Measurements from ENCODE around the gene STEEP1.

The STEEP1 gene

GRCh38 chrX:119549327-119550016 lies 15.7 kb downstream of the STEEP1 start:
- Histone ChIP-seq H3K27ac (ENCODE audit: low read depth, low read length) (no peak overlapping the region), H3K4me2 (ENCODE audit: low read length) (peak overlapping the region; percentile 58), H3K4me3 (ENCODE audit: low read length) (peak overlapping the region; percentile 30), H4K20me1 (ENCODE audit: control insufficient read depth, insufficient read depth, low read depth, low read length) (no peaks in the 10 kb centered on the region), H3K36me3 (ENCODE audit: control insufficient read depth, low read length) (0 out of 2 replicates have a peak, but pooled peaks cover 4% of the 10 kb centered on the region), H3K9me3 (ENCODE audit: control insufficient read depth, insufficient read depth, low read length) (no peaks in the 10 kb centered on the region), H3K9me2 (replicated peaks; ENCODE audit: control insufficient read depth, low read length) (no peaks in the 10 kb centered on the region), H3K4me1 (ENCODE audit: control insufficient read depth, low read length) (peaks cover 19% of the 10 kb centered on the region), H3K79me2 (ENCODE audit: control insufficient read depth, low read length) (peaks cover 32% of the 10 kb centered on the region), H3K27me3 (ENCODE audit: control insufficient read depth, low read length) (no peaks in the 10 kb centered on the region), H3F3A (ENCODE audit: control insufficient read depth, insufficient read depth) (no peaks in the 10 kb centered on the region)
- TF ChIP-seq EZH2phosphoT487 (IDR thresholded peaks at IDR 0.05; ENCODE audit: borderline replicate concordance, low read length), result no peak
- TF ChIP-seq, protein P1, sequence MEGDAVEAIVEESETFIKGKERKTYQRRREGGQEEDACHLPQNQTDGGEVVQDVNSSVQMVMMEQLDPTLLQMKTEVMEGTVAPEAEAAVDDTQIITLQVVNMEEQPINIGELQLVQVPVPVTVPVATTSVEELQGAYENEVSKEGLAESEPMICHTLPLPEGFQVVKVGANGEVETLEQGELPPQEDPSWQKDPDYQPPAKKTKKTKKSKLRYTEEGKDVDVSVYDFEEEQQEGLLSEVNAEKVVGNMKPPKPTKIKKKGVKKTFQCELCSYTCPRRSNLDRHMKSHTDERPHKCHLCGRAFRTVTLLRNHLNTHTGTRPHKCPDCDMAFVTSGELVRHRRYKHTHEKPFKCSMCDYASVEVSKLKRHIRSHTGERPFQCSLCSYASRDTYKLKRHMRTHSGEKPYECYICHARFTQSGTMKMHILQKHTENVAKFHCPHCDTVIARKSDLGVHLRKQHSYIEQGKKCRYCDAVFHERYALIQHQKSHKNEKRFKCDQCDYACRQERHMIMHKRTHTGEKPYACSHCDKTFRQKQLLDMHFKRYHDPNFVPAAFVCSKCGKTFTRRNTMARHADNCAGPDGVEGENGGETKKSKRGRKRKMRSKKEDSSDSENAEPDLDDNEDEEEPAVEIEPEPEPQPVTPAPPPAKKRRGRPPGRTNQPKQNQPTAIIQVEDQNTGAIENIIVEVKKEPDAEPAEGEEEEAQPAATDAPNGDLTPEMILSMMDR (IDR thresholded peaks at IDR 0.05; ENCODE audit: low read depth, low read length, poor library complexity, severe bottlenecking), result no peak

GRCh38 chrX:119541188-119541587 lies 24.0 kb downstream of the STEEP1 start:
- H3K27ac ChIP-seq (ENCODE audit: low read depth, low read length), result no peak overlapping the region
- H3K9me3 ChIP-seq (ENCODE audit: control insufficient read depth, insufficient read depth, low read length), result no peaks in the 10 kb centered on the region
- H3K9me2 ChIP-seq (replicated peaks; ENCODE audit: control insufficient read depth, low read length), result no peaks in the 10 kb centered on the region
- H3K4me3 ChIP-seq (ENCODE audit: low read length), result no peak overlapping the region
- TF ChIP-seq, protein P1 (IDR thresholded peaks at IDR 0.05; ENCODE audit: low read depth, low read length, poor library complexity, severe bottlenecking), result no peak
- no peak for TF ChIP-seq EZH2phosphoT487 (IDR thresholded peaks at IDR 0.05; ENCODE audit: borderline replicate concordance, low read length)
- H3K4me2 ChIP-seq (ENCODE audit: low read length), result no peak overlapping the region
- no peaks in the 10 kb centered on the region for H3K79me2 ChIP-seq (ENCODE audit: control insufficient read depth, low read length)
- peaks cover 11% of the 10 kb centered on the region for H3K36me3 ChIP-seq (ENCODE audit: control insufficient read depth, low read length)
- no peaks in the 10 kb centered on the region for H4K20me1 ChIP-seq (ENCODE audit: control insufficient read depth, insufficient read depth, low read depth, low read length)
- H3F3A ChIP-seq (ENCODE audit: control insufficient read depth, insufficient read depth), result no peaks in the 10 kb centered on the region
- H3K4me1 ChIP-seq (ENCODE audit: control insufficient read depth, low read length), result no peaks in the 10 kb centered on the region
- H3K27me3 ChIP-seq (ENCODE audit: control insufficient read depth, low read length), result no peaks in the 10 kb centered on the region

GRCh38 chrX:119539872-119540271 lies 25.3 kb downstream of the STEEP1 start:
- Histone ChIP-seq H3F3A (ENCODE audit: control insufficient read depth, insufficient read depth) (no peaks in the 10 kb centered on the region), H3K27ac (ENCODE audit: low read depth, low read length) (no peak overlapping the region), H3K9me3 (ENCODE audit: control insufficient read depth, insufficient read depth, low read length) (no peaks in the 10 kb centered on the region), H3K36me3 (ENCODE audit: control insufficient read depth, low read length) (peaks cover 11% of the 10 kb centered on the region), H3K9me2 (replicated peaks; ENCODE audit: control insufficient read depth, low read length) (no peaks in the 10 kb centered on the region), H3K4me2 (ENCODE audit: low read length) (no peak overlapping the region), H3K79me2 (ENCODE audit: control insufficient read depth, low read length) (no peaks in the 10 kb centered on the region), H4K20me1 (ENCODE audit: control insufficient read depth, insufficient read depth, low read depth, low read length) (no peaks in the 10 kb centered on the region), H3K4me3 (ENCODE audit: low read length) (no peak overlapping the region), H3K4me1 (ENCODE audit: control insufficient read depth, low read length) (no peaks in the 10 kb centered on the region), H3K27me3 (ENCODE audit: control insufficient read depth, low read length) (no peaks in the 10 kb centered on the region)
- TF ChIP-seq, protein P1 (IDR thresholded peaks at IDR 0.05; ENCODE audit: low read depth, low read length, poor library complexity, severe bottlenecking), result peak; percentile 27
- TF ChIP-seq EZH2phosphoT487 (IDR thresholded peaks at IDR 0.05; ENCODE audit: borderline replicate concordance, low read length), result no peak
